Measurements from ENCODE around the gene MAP9.

MAP9 gene

DNA sequence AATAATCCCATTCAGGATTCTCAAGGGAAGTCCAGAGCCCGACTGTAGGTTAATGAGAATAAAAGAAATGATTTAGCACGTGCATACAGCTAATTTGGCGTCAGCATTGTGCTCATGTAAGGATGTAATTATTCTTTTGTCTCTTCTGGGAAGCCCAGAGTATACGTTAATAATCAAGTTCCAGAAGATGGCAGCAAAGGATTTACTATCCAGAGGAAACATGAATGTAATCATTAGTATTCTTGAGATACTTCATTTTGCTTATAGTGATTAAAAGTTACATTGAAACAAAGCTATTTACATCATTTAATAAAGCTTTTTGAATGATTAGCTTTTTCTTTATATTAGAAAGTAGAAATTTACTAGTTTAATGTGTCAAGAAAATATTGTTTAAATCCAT is 27.1 kb upstream of the MAP9 start:
- no peak overlapping the region for H3K4me3 ChIP-seq (ENCODE audit: insufficient read depth, low read depth, low read length, poor library complexity, severe bottlenecking)
- H3K36me3 ChIP-seq (ENCODE audit: control insufficient read depth, insufficient read depth, low read length), result no peaks in the 10 kb centered on the region
- H3K9me3 ChIP-seq (ENCODE audit: control insufficient read depth, low read length), result no peaks in the 10 kb centered on the region
- DNase-seq, result no peak
- H3K27ac ChIP-seq (ENCODE audit: insufficient read depth, low read length, poor library complexity, severe bottlenecking), result no peak overlapping the region
- no peaks in the 10 kb centered on the region for H3K4me1 ChIP-seq (ENCODE audit: control insufficient read depth, insufficient read depth, low read length, poor library complexity, severe bottlenecking)
- no peaks in the 10 kb centered on the region for H3K27me3 ChIP-seq (replicated peaks; ENCODE audit: control insufficient read depth, insufficient read depth, low read length, poor library complexity, severe bottlenecking)

DNA sequence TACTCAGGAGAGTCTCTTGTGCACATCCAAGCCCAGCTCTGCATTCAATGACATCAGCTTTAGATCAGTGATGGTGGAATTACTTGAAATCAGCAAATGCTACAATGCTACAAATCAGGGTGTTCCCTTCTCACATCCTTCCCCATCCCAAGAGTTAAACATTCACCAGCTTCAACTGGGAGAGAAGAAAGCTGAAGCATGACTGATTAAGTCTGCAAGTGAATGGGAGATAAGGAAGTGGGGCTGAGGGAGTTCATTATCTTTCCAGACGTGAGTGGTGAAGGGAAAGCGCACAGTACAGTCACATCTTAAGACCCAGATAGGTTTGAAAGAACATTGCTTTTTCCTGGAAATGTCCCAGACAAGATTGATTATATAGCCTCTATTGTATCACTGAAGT is 26.2 kb upstream of the MAP9 start:
- Histone ChIP-seq H3K36me3 (ENCODE audit: control insufficient read depth, insufficient read depth, low read length) (no peaks in the 10 kb centered on the region), H3K4me3 (ENCODE audit: insufficient read depth, low read depth, low read length, poor library complexity, severe bottlenecking) (no peak overlapping the region), H3K9me3 (ENCODE audit: control insufficient read depth, low read length) (no peaks in the 10 kb centered on the region), H3K27me3 (replicated peaks; ENCODE audit: control insufficient read depth, insufficient read depth, low read length, poor library complexity, severe bottlenecking) (no peaks in the 10 kb centered on the region), H3K27ac (ENCODE audit: insufficient read depth, low read length, poor library complexity, severe bottlenecking) (no peak overlapping the region), H3K4me1 (ENCODE audit: control insufficient read depth, insufficient read depth, low read length, poor library complexity, severe bottlenecking) (no peaks in the 10 kb centered on the region)
- no peak for DNase-seq

DNA sequence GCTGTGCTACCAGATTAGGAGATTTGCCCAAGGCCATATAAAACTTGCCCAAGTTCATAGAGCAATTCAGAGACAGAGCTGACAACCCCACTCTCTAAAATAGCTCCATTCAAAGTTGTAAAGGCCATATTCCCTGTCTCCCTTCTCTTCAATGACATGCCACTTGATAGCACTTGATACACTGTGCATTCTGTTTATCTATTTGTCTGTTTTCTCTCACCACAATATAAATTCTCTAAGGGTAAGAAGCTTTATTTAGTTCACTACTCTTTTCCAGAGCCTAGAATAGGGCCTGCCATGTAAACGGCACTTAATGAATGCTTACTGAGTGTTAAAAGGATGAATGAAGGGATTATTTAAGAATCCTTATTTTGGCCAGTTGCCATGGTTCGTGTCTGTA is 24.1 kb upstream of the MAP9 start:
- Histone ChIP-seq H3K4me3 (ENCODE audit: insufficient read depth, low read depth, low read length, poor library complexity, severe bottlenecking) (no peak overlapping the region), H3K27ac (ENCODE audit: insufficient read depth, low read length, poor library complexity, severe bottlenecking) (no peak overlapping the region), H3K4me1 (ENCODE audit: control insufficient read depth, insufficient read depth, low read length, poor library complexity, severe bottlenecking) (no peaks in the 10 kb centered on the region), H3K9me3 (ENCODE audit: control insufficient read depth, low read length) (no peaks in the 10 kb centered on the region), H3K36me3 (ENCODE audit: control insufficient read depth, insufficient read depth, low read length) (no peaks in the 10 kb centered on the region), H3K27me3 (replicated peaks; ENCODE audit: control insufficient read depth, insufficient read depth, low read length, poor library complexity, severe bottlenecking) (no peaks in the 10 kb centered on the region)
- no peak for DNase-seq

DNA sequence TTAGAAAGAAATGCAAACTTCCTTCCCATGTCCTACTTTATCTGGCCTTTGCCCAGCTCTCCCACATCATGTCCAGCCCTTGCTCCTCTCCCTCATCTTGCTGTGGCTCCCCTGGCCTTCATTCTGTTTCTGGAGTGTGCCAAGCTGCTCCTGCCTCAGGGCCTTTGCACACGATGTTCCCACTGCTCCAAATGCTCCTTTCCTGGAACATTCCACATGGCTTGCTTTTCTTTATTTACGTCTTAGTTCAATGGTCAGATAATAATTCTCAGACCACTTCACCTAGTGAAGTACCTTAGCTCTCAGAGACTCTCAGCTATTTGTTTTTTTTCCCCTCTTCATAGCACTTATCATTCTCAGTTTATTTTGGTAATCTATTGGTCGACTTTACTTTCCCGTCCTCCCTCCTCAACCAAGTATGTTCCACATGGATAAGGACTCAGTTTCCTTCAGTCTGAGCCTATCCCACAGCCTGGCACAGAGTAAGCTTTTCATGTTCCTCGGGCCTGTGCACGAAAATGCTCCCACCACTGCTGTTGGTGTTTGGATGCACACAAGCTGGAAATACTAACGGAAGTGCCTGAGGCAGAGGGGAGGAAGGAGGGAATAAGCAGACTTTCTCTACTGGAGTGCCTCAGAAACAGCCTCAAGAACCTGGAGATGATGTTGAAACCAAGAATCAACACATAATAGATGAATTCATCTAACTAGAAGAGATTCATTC is 23.4 kb upstream of the MAP9 start:
- Histone ChIP-seq H3K36me3 (ENCODE audit: control insufficient read depth, insufficient read depth, low read length) (no peaks in the 10 kb centered on the region), H3K9me3 (ENCODE audit: control insufficient read depth, low read length) (no peaks in the 10 kb centered on the region), H3K4me1 (ENCODE audit: control insufficient read depth, insufficient read depth, low read length, poor library complexity, severe bottlenecking) (no peaks in the 10 kb centered on the region), H3K27me3 (replicated peaks; ENCODE audit: control insufficient read depth, insufficient read depth, low read length, poor library complexity, severe bottlenecking) (no peaks in the 10 kb centered on the region), H3K4me3 (ENCODE audit: insufficient read depth, low read depth, low read length, poor library complexity, severe bottlenecking) (no peak overlapping the region), H3K27ac (ENCODE audit: insufficient read depth, low read length, poor library complexity, severe bottlenecking) (no peak overlapping the region)
- DNase-seq, result no peak

DNA sequence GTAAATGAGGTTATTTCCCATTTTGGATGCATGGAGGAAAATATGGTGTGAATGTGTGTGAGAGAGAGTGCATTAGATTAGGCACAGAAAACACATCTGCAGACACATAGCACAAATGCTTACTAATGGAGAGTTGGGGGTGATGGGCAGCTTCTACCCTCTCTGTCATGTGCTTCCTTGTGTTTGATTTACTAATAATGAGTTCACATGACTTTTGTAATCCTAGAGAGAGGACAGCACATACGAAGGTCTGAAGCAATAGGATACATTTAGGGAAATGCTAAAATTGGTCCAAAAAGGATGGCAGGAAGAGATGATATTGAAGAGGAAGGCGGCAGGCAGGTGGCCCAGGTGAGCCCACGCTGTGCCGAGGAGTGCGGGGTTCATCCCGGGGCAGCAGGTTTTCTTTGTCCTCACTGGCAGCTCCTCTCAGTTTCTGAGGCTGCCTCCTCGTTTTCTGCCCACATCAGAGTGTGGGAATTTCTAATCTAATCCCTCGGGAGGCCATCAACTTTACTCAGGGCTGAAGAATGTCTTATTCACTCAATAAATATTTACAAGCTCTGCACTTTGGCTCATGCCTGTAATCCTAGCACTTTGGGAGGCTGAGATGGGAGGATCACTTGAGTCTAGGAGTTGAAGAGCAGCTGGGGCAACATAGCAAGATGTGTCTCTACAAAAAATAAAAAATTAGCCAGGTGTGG is 15.9 kb upstream of the MAP9 start:
- Histone ChIP-seq H3K4me1 (ENCODE audit: control insufficient read depth, insufficient read depth, low read length, poor library complexity, severe bottlenecking) (no peaks in the 10 kb centered on the region), H3K36me3 (ENCODE audit: control insufficient read depth, insufficient read depth, low read length) (no peaks in the 10 kb centered on the region), H3K9me3 (ENCODE audit: control insufficient read depth, low read length) (no peaks in the 10 kb centered on the region), H3K27me3 (replicated peaks; ENCODE audit: control insufficient read depth, insufficient read depth, low read length, poor library complexity, severe bottlenecking) (no peaks in the 10 kb centered on the region), H3K4me3 (ENCODE audit: insufficient read depth, low read depth, low read length, poor library complexity, severe bottlenecking) (no peak overlapping the region), H3K27ac (ENCODE audit: insufficient read depth, low read length, poor library complexity, severe bottlenecking) (no peak overlapping the region)
- DNase-seq, result no peak

- no peak for DNase-seq
- no peaks in the 10 kb centered on the region for H3K4me1 ChIP-seq (ENCODE audit: control insufficient read depth, insufficient read depth, low read length, poor library complexity, severe bottlenecking)
- no peaks in the 10 kb centered on the region for H3K9me3 ChIP-seq (ENCODE audit: control insufficient read depth, low read length)
- no peaks in the 10 kb centered on the region for H3K36me3 ChIP-seq (ENCODE audit: control insufficient read depth, insufficient read depth, low read length)
- no peaks in the 10 kb centered on the region for H3K27me3 ChIP-seq (replicated peaks; ENCODE audit: control insufficient read depth, insufficient read depth, low read length, poor library complexity, severe bottlenecking)
- no peak overlapping the region for H3K27ac ChIP-seq (ENCODE audit: insufficient read depth, low read length, poor library complexity, severe bottlenecking)
- H3K4me3 ChIP-seq (ENCODE audit: insufficient read depth, low read depth, low read length, poor library complexity, severe bottlenecking), result no peak overlapping the region
Measured at GRCh38 chr4:155391932-155392331, 15.2 kb upstream of the MAP9 start.

DNA sequence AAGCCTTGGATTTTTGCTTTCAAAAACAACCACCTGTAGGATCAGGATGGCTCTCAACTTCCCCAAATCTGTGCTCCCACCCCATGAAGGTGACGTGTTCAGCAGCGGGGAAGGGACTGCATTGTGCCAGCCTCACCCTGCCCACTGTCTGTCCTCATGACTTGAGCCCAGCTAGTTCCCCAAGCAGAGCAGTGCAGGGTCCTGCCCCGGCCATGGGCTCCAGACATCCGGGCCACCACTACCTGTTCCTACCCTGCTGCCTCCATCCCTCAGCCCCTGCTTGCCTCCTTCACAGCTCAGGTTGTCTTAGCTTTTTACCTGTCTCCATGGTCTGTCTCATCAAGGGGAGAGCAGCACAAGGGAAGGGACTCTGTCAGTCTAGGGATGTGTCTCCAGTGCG is 11.4 kb upstream of the MAP9 start:
- Histone ChIP-seq H3K4me1 (ENCODE audit: control insufficient read depth, insufficient read depth, low read length, poor library complexity, severe bottlenecking) (no peaks in the 10 kb centered on the region), H3K27me3 (replicated peaks; ENCODE audit: control insufficient read depth, insufficient read depth, low read length, poor library complexity, severe bottlenecking) (no peaks in the 10 kb centered on the region), H3K27ac (ENCODE audit: insufficient read depth, low read length, poor library complexity, severe bottlenecking) (no peak overlapping the region), H3K4me3 (ENCODE audit: insufficient read depth, low read depth, low read length, poor library complexity, severe bottlenecking) (no peak overlapping the region), H3K36me3 (ENCODE audit: control insufficient read depth, insufficient read depth, low read length) (no peaks in the 10 kb centered on the region), H3K9me3 (ENCODE audit: control insufficient read depth, low read length) (no peaks in the 10 kb centered on the region)
- DNase-seq, result no peak

GRCh38 chr4:155383541-155383940 is 6.8 kb upstream of the MAP9 start:
- Histone ChIP-seq H3K4me1 (ENCODE audit: control insufficient read depth, insufficient read depth, low read length, poor library complexity, severe bottlenecking) (no peaks in the 10 kb centered on the region), H3K27ac (ENCODE audit: insufficient read depth, low read length, poor library complexity, severe bottlenecking) (no peak overlapping the region), H3K4me3 (ENCODE audit: insufficient read depth, low read depth, low read length, poor library complexity, severe bottlenecking) (no peak overlapping the region), H3K27me3 (replicated peaks; ENCODE audit: control insufficient read depth, insufficient read depth, low read length, poor library complexity, severe bottlenecking) (no peaks in the 10 kb centered on the region), H3K36me3 (ENCODE audit: control insufficient read depth, insufficient read depth, low read length) (no peaks in the 10 kb centered on the region), H3K9me3 (ENCODE audit: control insufficient read depth, low read length) (no peaks in the 10 kb centered on the region)
- DNase-seq, result no peak

GRCh38 chr4:155377276-155377675 is 511 bp upstream of the MAP9 start:
- H3K9me3 ChIP-seq (ENCODE audit: control insufficient read depth, low read length), result no peaks in the 10 kb centered on the region
- no peak overlapping the region for H3K4me3 ChIP-seq (ENCODE audit: insufficient read depth, low read depth, low read length, poor library complexity, severe bottlenecking)
- H3K27me3 ChIP-seq (replicated peaks; ENCODE audit: control insufficient read depth, insufficient read depth, low read length, poor library complexity, severe bottlenecking), result no peaks in the 10 kb centered on the region
- H3K36me3 ChIP-seq (ENCODE audit: control insufficient read depth, insufficient read depth, low read length), result no peaks in the 10 kb centered on the region
- H3K4me1 ChIP-seq (ENCODE audit: control insufficient read depth, insufficient read depth, low read length, poor library complexity, severe bottlenecking), result no peaks in the 10 kb centered on the region
- peak overlapping the region; percentile 77 for H3K27ac ChIP-seq (ENCODE audit: insufficient read depth, low read length, poor library complexity, severe bottlenecking)
- DNase-seq, result no peak

DNA sequence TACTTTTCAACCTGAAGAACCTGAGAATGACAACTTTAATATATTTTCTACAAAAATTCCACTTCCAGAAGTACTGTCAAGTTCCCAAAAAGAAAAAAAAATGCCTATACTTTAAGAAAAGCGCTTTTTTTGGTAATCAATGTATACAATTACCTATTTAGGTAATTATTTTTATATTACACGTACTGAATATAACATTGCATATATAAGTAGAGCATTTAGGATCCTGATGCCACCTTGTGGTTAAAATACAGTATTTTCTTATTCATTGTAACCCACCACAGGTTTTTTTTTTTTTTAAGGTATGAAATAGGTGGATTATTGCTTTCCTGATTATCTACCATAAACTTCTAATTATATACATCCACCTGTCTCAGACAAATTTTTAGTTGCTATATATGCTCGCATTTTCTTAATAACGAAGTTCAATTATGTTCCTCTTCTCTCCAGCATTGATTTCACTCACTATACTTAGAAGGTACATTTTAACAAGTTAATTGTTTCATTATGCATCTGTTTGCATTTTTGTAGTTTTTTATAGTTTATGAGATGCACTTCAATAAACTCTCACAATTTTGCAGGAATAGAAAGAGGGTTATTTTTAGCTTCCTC is 5.2 kb downstream of the MAP9 start:
- Histone ChIP-seq H3K9me3 (ENCODE audit: control insufficient read depth, low read length) (no peaks in the 10 kb centered on the region), H3K27ac (ENCODE audit: insufficient read depth, low read length, poor library complexity, severe bottlenecking) (no peak overlapping the region), H3K36me3 (ENCODE audit: control insufficient read depth, insufficient read depth, low read length) (peaks cover 3% of the 10 kb centered on the region), H3K4me1 (ENCODE audit: control insufficient read depth, insufficient read depth, low read length, poor library complexity, severe bottlenecking) (no peaks in the 10 kb centered on the region), H3K27me3 (replicated peaks; ENCODE audit: control insufficient read depth, insufficient read depth, low read length, poor library complexity, severe bottlenecking) (no peaks in the 10 kb centered on the region), H3K4me3 (ENCODE audit: insufficient read depth, low read depth, low read length, poor library complexity, severe bottlenecking) (no peak overlapping the region)
- DNase-seq, result no peak
